ENCODE measurements around the gene ALDH4A1. TPM values are rescaled to one million over a fixed set of nuclear protein-coding genes. Genes with fewer than 3 reads are reported as not detected.

The ALDH4A1 gene
- total RNA-seq, 1 donor = 0.73 TPM

GRCh38 chr1:18943162-18943561 is 40.8 kb upstream of the ALDH4A1 start:
- Histone ChIP-seq H3K27me3 (ENCODE audit: insufficient read depth, low read length) (no peaks in the 10 kb centered on the region), H3K4me1 (ENCODE audit: insufficient read depth, low read length) (peaks cover 52% of the 10 kb centered on the region), H3K9me3 (ENCODE audit: low read depth, low read length) (no peaks in the 10 kb centered on the region), H3K4me3 (ENCODE audit: low read length) (no peak overlapping the region)

DNA sequence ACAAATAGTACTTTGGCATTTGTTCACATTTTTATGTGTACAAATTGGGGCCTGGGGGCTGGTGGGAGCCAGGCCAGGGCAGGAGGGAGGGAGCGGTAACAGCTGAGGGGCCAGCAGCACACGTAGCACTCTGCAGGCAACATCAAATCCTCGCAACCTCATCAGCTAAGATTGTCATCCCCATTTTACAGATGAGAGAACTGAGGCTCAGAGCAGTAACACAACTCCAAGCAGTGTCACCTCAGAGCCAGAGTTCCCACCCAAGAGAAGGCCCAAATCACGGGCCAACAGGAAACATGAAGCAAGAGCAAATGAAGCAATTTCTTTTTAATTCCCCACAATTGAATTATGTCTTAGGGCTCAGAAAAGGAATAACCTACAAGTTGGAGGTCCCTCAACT is 40.0 kb upstream of the ALDH4A1 start:
- H3K27me3 ChIP-seq (ENCODE audit: insufficient read depth, low read length) = no peaks in the 10 kb centered on the region
- H3K4me3 ChIP-seq (ENCODE audit: low read length) = no peak overlapping the region
- no peaks in the 10 kb centered on the region for H3K9me3 ChIP-seq (ENCODE audit: low read depth, low read length)
- H3K4me1 ChIP-seq (ENCODE audit: insufficient read depth, low read length) = peaks cover 44% of the 10 kb centered on the region

- H3K4me1 ChIP-seq (ENCODE audit: insufficient read depth, low read length) = peaks cover 35% of the 10 kb centered on the region
- H3K9me3 ChIP-seq (ENCODE audit: low read depth, low read length) = no peaks in the 10 kb centered on the region
These were observed 39.1 kb upstream of the ALDH4A1 start for GRCh38 chr1:18941221-18942141.

DNA sequence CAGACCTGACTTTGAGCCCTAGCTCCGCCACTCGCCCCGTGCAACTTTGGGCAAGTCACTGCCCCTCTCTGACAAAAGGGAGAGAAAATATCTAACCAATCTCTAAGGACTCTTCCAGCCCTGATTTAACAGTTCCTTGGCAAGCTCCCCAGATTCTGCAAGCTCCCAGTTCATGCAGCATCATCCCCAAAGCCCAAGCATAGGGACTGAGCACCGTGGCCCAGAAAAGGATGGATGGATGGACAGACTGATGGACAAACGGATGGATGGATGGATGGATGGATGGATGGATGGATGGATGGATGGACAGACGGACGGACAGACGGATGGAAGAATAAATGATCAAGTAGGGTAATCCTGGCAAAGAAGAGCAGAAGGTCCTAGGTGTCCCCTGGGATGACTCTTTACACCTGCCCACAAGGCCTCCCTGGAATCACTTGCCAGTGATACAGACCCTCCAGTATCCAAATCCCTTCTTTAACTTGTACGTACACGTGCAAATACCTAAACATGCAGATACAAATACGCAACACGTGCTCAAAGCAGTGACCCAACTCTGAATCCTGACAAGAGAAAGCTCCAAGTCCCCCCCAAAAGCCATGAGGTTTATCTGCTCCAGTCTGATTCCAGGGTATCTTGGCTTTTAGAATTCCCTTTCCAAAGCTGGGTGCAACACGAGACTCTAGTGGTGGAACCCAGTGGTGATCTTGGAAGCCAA is 38.1 kb upstream of the ALDH4A1 start:
- Histone ChIP-seq H3K4me1 (ENCODE audit: insufficient read depth, low read length) (peaks cover 25% of the 10 kb centered on the region), H3K4me3 (ENCODE audit: low read length) (no peak overlapping the region), H3K27me3 (ENCODE audit: insufficient read depth, low read length) (no peaks in the 10 kb centered on the region), H3K9me3 (ENCODE audit: low read depth, low read length) (no peaks in the 10 kb centered on the region)

More at GRCh38 chr1:18941221-18942141, 39.1 kb upstream of the ALDH4A1 start:
- Histone ChIP-seq H3K27me3 (ENCODE audit: insufficient read depth, low read length) (no peaks in the 10 kb centered on the region), H3K4me3 (ENCODE audit: low read length) (no peak overlapping the region)

GRCh38 chr1:18939398-18940302 is 37.3 kb upstream of the ALDH4A1 start:
- Histone ChIP-seq H3K4me1 (ENCODE audit: insufficient read depth, low read length) (peaks cover 25% of the 10 kb centered on the region), H3K9me3 (ENCODE audit: low read depth, low read length) (no peaks in the 10 kb centered on the region), H3K4me3 (ENCODE audit: low read length) (no peak overlapping the region), H3K27me3 (ENCODE audit: insufficient read depth, low read length) (no peaks in the 10 kb centered on the region)

GRCh38 chr1:18938707-18939070 is 36.3 kb upstream of the ALDH4A1 start:
- no peaks in the 10 kb centered on the region for H3K9me3 ChIP-seq (ENCODE audit: low read depth, low read length)
- H3K27me3 ChIP-seq (ENCODE audit: insufficient read depth, low read length) = no peaks in the 10 kb centered on the region
- peaks cover 23% of the 10 kb centered on the region for H3K4me1 ChIP-seq (ENCODE audit: insufficient read depth, low read length)
- no peak overlapping the region for H3K4me3 ChIP-seq (ENCODE audit: low read length)

- peaks cover 23% of the 10 kb centered on the region for H3K4me1 ChIP-seq (ENCODE audit: insufficient read depth, low read length)
- H3K4me3 ChIP-seq (ENCODE audit: low read length) = no peak overlapping the region
- H3K9me3 ChIP-seq (ENCODE audit: low read depth, low read length) = no peaks in the 10 kb centered on the region
- no peaks in the 10 kb centered on the region for H3K27me3 ChIP-seq (ENCODE audit: insufficient read depth, low read length)
These were observed 35.8 kb upstream of the ALDH4A1 start for GRCh38 chr1:18938008-18938706.

DNA sequence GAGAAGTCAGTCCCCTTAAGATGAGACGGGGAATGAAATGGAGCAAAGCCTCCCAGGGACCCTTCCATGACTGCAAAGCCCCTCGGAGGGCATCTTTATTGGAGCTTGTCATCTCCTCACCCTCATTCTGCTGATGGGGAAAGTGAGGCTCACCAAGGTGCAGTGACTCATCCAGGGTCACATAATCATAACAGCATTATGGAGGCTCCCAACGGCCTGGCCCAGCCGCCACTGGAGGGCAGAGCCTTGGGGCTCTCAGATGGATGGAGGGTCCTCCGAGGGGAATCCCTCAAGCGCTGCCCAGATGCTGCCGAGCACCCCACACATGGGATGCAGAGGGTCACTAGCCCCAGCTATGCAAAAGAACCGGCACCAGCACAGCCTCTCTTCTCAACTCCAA is 35.2 kb upstream of the ALDH4A1 start:
- no peak overlapping the region for H3K4me3 ChIP-seq (ENCODE audit: low read length)
- no peaks in the 10 kb centered on the region for H3K27me3 ChIP-seq (ENCODE audit: insufficient read depth, low read length)
- peaks cover 19% of the 10 kb centered on the region for H3K4me1 ChIP-seq (ENCODE audit: insufficient read depth, low read length)
- H3K9me3 ChIP-seq (ENCODE audit: low read depth, low read length) = no peaks in the 10 kb centered on the region

DNA sequence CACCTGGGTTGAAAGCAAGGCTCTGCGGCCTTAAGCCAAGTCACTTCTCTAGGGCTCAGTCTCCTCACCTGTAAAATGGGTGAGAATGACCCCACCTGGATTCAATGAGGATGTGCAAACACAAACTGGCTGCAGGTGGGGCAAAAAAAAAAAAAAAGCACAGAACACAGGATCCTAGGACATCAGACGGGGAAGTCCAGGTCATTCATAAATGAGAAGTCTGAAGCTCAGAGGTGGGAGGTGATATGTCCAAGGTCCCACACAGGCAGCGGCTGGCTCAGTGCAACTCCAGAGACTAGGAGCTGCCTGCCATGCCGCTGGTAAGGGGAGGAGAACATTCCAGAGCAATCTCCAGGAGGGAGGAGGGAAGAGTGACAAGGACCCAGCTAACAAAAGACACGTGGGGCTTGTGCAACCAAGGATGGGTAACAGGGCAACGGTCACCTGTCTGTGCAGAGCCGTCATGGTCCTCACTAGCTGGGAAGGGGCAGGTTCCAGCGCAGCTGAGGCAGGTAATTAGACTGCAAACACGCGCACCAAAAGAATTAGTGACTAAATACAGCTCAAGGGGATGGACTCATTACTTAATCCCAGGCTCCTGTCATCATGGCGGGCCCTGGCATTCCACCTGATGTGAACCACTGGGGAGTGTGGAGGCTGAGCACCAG is 34.6 kb upstream of the ALDH4A1 start:
- Histone ChIP-seq H3K4me3 (ENCODE audit: low read length) (no peak overlapping the region), H3K9me3 (ENCODE audit: low read depth, low read length) (no peaks in the 10 kb centered on the region), H3K4me1 (ENCODE audit: insufficient read depth, low read length) (peaks cover 14% of the 10 kb centered on the region), H3K27me3 (ENCODE audit: insufficient read depth, low read length) (no peaks in the 10 kb centered on the region)

GRCh38 chr1:18936471-18936813 is 34.1 kb upstream of the ALDH4A1 start:
- no peak overlapping the region for H3K4me3 ChIP-seq (ENCODE audit: low read length)
- peaks cover 11% of the 10 kb centered on the region for H3K4me1 ChIP-seq (ENCODE audit: insufficient read depth, low read length)
- H3K27me3 ChIP-seq (ENCODE audit: insufficient read depth, low read length) = no peaks in the 10 kb centered on the region
- H3K9me3 ChIP-seq (ENCODE audit: low read depth, low read length) = no peaks in the 10 kb centered on the region

DNA sequence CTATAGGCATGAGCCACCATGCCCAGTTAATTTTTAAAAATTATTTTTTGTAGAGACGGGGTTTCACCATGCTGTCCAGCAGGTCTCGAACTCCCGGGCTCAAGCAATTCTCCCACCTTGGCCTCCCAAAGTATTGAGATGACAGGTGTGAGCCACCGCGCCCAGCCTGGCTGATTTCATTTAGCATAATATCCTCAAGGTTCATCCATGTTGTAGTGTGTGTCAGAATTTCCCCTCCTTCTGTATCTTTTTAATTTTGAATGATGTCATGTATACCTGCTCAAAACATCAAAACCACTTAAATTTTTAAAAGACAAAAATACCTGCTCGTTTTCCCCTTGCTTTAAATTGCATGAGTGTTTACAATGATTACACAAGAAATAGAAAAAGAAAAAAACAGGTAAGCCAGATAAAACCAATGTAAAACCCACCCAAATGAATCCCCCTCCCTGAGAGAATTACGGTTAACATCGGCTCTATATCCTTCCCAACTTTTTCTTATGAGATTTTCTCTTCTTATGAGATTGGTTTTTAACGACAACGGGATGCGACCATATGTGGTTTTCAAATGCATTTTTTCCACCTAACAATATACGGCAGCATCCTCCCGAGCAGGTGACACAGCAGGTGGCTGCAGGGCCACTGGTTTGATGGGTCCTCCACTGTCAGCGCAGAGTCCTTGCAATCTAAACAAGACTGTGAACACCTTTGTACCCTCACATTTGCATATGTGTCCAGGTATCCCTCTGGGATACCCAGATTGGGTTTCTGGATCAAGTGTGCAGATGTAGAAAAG is 32.0 kb upstream of the ALDH4A1 start:
- Histone ChIP-seq H3K27me3 (ENCODE audit: insufficient read depth, low read length) (no peaks in the 10 kb centered on the region), H3K4me1 (ENCODE audit: insufficient read depth, low read length) (peaks cover 25% of the 10 kb centered on the region), H3K9me3 (ENCODE audit: low read depth, low read length) (no peaks in the 10 kb centered on the region), H3K4me3 (ENCODE audit: low read length) (no peak overlapping the region)

- H3K27me3 ChIP-seq (ENCODE audit: insufficient read depth, low read length) = no peaks in the 10 kb centered on the region
- H3K4me3 ChIP-seq (ENCODE audit: low read length) = no peak overlapping the region
- H3K4me1 ChIP-seq (ENCODE audit: insufficient read depth, low read length) = peaks cover 40% of the 10 kb centered on the region
- H3K9me3 ChIP-seq (ENCODE audit: low read depth, low read length) = no peaks in the 10 kb centered on the region
These were observed 30.5 kb upstream of the ALDH4A1 start for GRCh38 chr1:18932879-18933278.

- Histone ChIP-seq H3K4me1 (ENCODE audit: insufficient read depth, low read length) (peaks cover 45% of the 10 kb centered on the region), H3K4me3 (ENCODE audit: low read length) (no peak overlapping the region), H3K9me3 (ENCODE audit: low read depth, low read length) (no peaks in the 10 kb centered on the region), H3K27me3 (ENCODE audit: insufficient read depth, low read length) (no peaks in the 10 kb centered on the region)
These were observed 30.0 kb upstream of the ALDH4A1 start for GRCh38 chr1:18932387-18932786.

All from mononuclear cell (primary cell).